GM04503 (cell line): ENCODE results near the gene C15orf61.

Experiments used
- DNase-seq: peaks from one replicate; pipeline ENCODE4 v3.0.0-alpha.2; 2012; ENCODE audit warnings: low read depth

The C15orf61 gene

GRCh38 chr15:67551207-67551743 lies 30.3 kb downstream of the C15orf61 start:
- no peak for DNase-seq

GRCh38 chr15:67554580-67554979 lies 33.6 kb downstream of the C15orf61 start:
- DNase-seq, result no peak

GRCh38 chr15:67556976-67557570 lies 36.1 kb downstream of the C15orf61 start:
- DNase-seq, result no peak

- no peak for DNase-seq
These were observed 37.6 kb downstream of the C15orf61 start for GRCh38 chr15:67558502-67558901.

- no peak for DNase-seq
These were observed 38.2 kb downstream of the C15orf61 start for GRCh38 chr15:67559158-67559557.

GRCh38 chr15:67559576-67559975 lies 38.6 kb downstream of the C15orf61 start:
- no peak for DNase-seq

- DNase-seq, result no peak
These were observed 39.4 kb downstream of the C15orf61 start for GRCh38 chr15:67560320-67560719.

GRCh38 chr15:67563092-67563491 lies 42.2 kb downstream of the C15orf61 start:
- DNase-seq, result no peak

- DNase-seq, result no peak
These were observed 43.4 kb downstream of the C15orf61 start for GRCh38 chr15:67564021-67564967.

- no peak for DNase-seq
These were observed 44.0 kb downstream of the C15orf61 start for GRCh38 chr15:67564968-67565345.

- no peak for DNase-seq
These were observed 48.7 kb downstream of the C15orf61 start for GRCh38 chr15:67569668-67570067.

- DNase-seq, result no peak
These were observed 50.1 kb downstream of the C15orf61 start for GRCh38 chr15:67570875-67571647.

- DNase-seq, result no peak
These were observed 50.9 kb downstream of the C15orf61 start for GRCh38 chr15:67571648-67572415.

- no peak for DNase-seq
These were observed 52.3 kb downstream of the C15orf61 start for GRCh38 chr15:67573194-67573593.

- DNase-seq, result no peak
These were observed 54.1 kb downstream of the C15orf61 start for GRCh38 chr15:67575039-67575502.

- DNase-seq, result no peak
These were observed 57.2 kb downstream of the C15orf61 start for GRCh38 chr15:67578020-67578600.

- DNase-seq, result no peak
These were observed 58.2 kb downstream of the C15orf61 start for GRCh38 chr15:67579164-67579563.
